Measurements from ENCODE around the gene TMBIM4.

TMBIM4 gene

DNA sequence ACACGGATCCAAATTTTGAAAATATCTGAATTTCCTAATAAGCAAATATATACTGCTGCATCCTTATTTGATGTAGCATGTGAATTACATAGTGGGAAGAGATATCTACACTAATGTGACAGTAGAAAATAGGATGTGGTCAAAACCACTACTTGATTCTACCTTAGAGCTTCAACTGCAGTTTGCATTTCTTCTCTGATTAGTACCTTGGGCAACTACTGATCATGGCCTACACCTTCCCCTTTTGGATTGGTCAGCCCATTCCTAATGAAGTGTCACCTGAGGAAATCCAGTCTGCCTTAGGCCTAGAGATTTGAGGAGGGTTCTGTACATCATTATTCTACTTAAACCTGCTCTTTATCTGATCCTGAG, 49.9 kb downstream of the TMBIM4 start:
- H3K27me3 ChIP-seq (ENCODE audit: control insufficient read depth, insufficient read depth, low read length, poor library complexity, severe bottlenecking), result no peaks in the 10 kb centered on the region
- H3K4me1 ChIP-seq (ENCODE audit: control insufficient read depth, insufficient read depth, low read length), result no peaks in the 10 kb centered on the region
- H3K36me3 ChIP-seq (ENCODE audit: control insufficient read depth, insufficient read depth, low read length), result peaks cover 10% of the 10 kb centered on the region
- no peak overlapping the region for H3K4me3 ChIP-seq (ENCODE audit: insufficient read depth, low read depth, low read length)
- 43 to 91% methylated on average over 1 of the region's 1 CpG for whole genome bisulfite sequencing, 2 experiments
- H3K9me3 ChIP-seq (ENCODE audit: control insufficient read depth, low read length), result no peaks in the 10 kb centered on the region
- H3K27ac ChIP-seq (ENCODE audit: insufficient read depth, low read depth, low read length, poor library complexity, severe bottlenecking), result no peak overlapping the region

DNA sequence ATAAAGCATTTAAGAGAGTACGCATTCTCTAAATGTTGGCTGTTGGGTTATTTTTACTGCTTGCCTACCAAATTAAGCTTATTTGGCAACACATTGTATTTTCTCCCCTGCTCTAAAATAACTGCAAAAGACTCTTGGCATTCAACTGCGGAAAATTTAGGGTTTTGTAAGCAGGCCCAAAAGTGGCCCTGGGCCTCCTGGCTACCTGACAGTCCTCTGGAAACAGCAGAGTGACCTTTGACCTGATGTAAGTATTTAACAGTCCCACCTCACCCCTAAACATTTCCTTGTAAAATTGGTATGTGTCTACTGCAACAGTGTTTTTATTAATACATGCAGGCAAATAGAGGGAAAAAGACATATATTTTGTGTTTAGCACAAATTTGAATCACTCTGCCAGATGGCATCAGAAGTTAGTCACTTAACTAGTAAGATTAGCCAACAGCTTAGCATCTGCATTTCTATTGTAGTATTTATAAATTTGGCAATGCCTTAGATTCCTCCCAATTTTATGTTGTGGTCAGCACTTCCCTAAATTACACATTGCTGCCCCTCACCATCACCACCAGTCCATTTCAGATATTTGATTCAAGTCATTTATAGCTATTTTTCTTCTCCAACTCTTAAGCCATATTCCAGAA, 50.4 kb downstream of the TMBIM4 start:
- no peaks in the 10 kb centered on the region for H3K9me3 ChIP-seq (ENCODE audit: control insufficient read depth, low read length)
- H3K27me3 ChIP-seq (ENCODE audit: control insufficient read depth, insufficient read depth, low read length, poor library complexity, severe bottlenecking), result no peaks in the 10 kb centered on the region
- 95% methylated on average over 1 to 2 of the region's 2 CpGs for WGBS, 2 experiments
- no peak overlapping the region for H3K27ac ChIP-seq (ENCODE audit: insufficient read depth, low read depth, low read length, poor library complexity, severe bottlenecking)
- H3K4me3 ChIP-seq (ENCODE audit: insufficient read depth, low read depth, low read length), result no peak overlapping the region
- no peaks in the 10 kb centered on the region for H3K4me1 ChIP-seq (ENCODE audit: control insufficient read depth, insufficient read depth, low read length)
- peaks cover 5% of the 10 kb centered on the region for H3K36me3 ChIP-seq (ENCODE audit: control insufficient read depth, insufficient read depth, low read length)

DNA sequence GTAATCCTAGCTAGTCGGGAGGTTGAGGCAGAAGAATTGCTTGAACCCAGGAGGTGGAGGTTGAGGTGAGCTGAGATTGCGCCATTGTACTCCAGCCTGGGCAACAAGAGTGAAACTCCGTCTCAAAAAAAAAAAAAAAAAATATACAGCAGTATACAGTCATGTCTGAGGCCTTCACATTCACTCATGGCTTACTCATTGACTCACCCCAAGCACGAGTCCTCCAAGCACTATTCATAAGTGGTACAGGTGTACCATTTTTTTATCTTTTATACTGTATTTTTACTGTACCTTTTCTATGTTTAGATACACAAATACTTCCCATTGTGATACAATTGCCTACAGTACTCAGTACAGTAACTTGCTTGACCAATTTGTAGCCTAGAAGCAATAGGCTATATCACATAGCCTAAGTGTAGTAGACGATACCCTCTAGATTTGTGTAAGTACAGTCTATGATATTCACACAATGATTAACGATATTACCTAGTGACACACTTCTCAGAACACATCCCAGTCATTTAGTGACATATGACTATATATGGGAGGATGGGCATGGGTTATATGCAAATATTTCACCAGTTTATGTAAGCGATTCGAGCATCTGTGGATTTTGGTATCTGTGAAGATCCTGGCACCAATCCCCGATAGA, 51.4 kb downstream of the TMBIM4 start:
- Histone ChIP-seq H3K36me3 (ENCODE audit: control insufficient read depth, insufficient read depth, low read length) (no peaks in the 10 kb centered on the region), H3K27ac (ENCODE audit: insufficient read depth, low read depth, low read length, poor library complexity, severe bottlenecking) (no peak overlapping the region)
- 96 to 98% methylated on average over 7 to 9 of the region's 9 CpGs for WGBS, 2 experiments

DNA sequence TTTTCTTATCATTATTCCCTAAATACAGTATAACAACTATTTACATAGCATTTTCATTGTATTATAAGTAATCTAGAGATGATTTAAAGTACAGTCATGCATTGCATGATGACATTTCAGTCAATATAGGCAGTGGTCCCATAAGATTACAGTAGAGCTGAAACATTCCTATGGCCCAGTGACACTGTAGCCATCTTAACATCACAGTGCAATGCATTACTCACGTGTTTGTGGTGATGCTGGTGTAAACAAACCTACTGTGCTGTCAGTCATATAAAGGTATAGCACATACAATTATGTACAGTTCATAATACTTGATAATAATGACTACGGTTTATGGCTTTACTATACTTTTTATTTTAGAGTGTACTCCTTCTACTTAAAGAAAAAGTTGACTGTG, 52.6 kb downstream of the TMBIM4 start:
- Histone ChIP-seq H3K27me3 (ENCODE audit: control insufficient read depth, insufficient read depth, low read length, poor library complexity, severe bottlenecking) (no peaks in the 10 kb centered on the region), H3K27ac (ENCODE audit: insufficient read depth, low read depth, low read length, poor library complexity, severe bottlenecking) (no peak overlapping the region), H3K36me3 (ENCODE audit: control insufficient read depth, insufficient read depth, low read length) (no peaks in the 10 kb centered on the region), H3K4me3 (ENCODE audit: insufficient read depth, low read depth, low read length) (no peak overlapping the region), H3K4me1 (ENCODE audit: control insufficient read depth, insufficient read depth, low read length) (no peaks in the 10 kb centered on the region), H3K9me3 (ENCODE audit: control insufficient read depth, low read length) (no peaks in the 10 kb centered on the region)
- 100% methylated on average over 1 to 2 of the region's 2 CpGs for WGBS, 2 experiments

More for the DNA sequence above, 51.4 kb downstream of the TMBIM4 start:
- H3K4me1 ChIP-seq (ENCODE audit: control insufficient read depth, insufficient read depth, low read length), result no peaks in the 10 kb centered on the region
- H3K27me3 ChIP-seq (ENCODE audit: control insufficient read depth, insufficient read depth, low read length, poor library complexity, severe bottlenecking), result no peaks in the 10 kb centered on the region
- no peak overlapping the region for H3K4me3 ChIP-seq (ENCODE audit: insufficient read depth, low read depth, low read length)
- H3K9me3 ChIP-seq (ENCODE audit: control insufficient read depth, low read length), result no peaks in the 10 kb centered on the region

DNA sequence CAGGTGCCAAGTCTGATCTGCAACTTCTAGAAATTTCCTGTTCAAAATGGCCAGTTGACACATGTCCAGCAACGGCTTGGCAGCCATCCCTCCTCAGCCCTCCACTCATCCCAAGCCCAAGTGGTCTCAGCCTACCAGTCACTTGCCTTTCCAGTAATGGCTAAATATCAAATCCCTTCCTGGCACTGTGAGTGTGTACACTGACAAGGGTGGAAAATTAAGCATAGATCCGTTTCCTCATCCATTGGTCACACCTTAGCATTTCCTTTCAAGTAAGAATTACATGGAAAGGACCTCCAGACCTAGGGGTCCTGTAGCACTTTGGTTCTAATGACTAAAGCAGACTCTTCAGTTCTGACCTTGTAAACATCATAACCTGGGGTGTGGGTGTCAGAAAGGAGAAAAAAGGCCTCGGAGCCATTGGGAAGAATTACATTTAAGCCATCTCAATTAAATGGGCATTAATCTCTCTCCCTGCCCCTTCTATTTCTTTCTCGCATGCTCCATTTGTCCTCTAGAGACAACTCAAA, 54.7 kb downstream of the TMBIM4 start:
- no peak overlapping the region for H3K4me3 ChIP-seq (ENCODE audit: insufficient read depth, low read depth, low read length)
- H3K27me3 ChIP-seq (ENCODE audit: control insufficient read depth, insufficient read depth, low read length, poor library complexity, severe bottlenecking), result no peaks in the 10 kb centered on the region
- no peaks in the 10 kb centered on the region for H3K4me1 ChIP-seq (ENCODE audit: control insufficient read depth, insufficient read depth, low read length)
- H3K9me3 ChIP-seq (ENCODE audit: control insufficient read depth, low read length), result no peaks in the 10 kb centered on the region
- no peak overlapping the region for H3K27ac ChIP-seq (ENCODE audit: insufficient read depth, low read depth, low read length, poor library complexity, severe bottlenecking)
- 87 to 89% methylated on average over 4 of the region's 4 CpGs for WGBS, 2 experiments
- H3K36me3 ChIP-seq (ENCODE audit: control insufficient read depth, insufficient read depth, low read length), result no peaks in the 10 kb centered on the region

DNA sequence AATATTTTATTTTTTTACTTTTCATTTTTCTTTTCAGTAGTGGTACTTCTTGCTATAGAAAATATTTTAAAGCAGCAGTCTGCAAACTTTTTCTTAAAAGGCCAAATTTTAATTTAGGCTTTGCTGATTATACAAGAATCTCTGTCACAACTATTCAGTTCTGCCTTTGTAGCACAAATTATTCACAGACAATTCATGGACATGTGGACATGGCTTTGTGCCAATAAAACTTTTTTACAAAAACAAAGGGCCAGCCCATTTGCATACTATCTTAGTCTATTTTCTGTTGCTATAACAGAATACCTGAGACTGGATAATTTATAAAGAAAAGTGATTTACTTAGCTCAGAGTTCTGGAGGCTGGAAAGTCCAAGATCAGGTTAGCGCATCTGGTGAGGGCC, 56.3 kb downstream of the TMBIM4 start:
- Histone ChIP-seq H3K27ac (ENCODE audit: insufficient read depth, low read depth, low read length, poor library complexity, severe bottlenecking) (no peak overlapping the region), H3K27me3 (ENCODE audit: control insufficient read depth, insufficient read depth, low read length, poor library complexity, severe bottlenecking) (no peaks in the 10 kb centered on the region), H3K4me3 (ENCODE audit: insufficient read depth, low read depth, low read length) (no peak overlapping the region), H3K9me3 (ENCODE audit: control insufficient read depth, low read length) (no peaks in the 10 kb centered on the region), H3K4me1 (ENCODE audit: control insufficient read depth, insufficient read depth, low read length) (no peaks in the 10 kb centered on the region), H3K36me3 (ENCODE audit: control insufficient read depth, insufficient read depth, low read length) (no peaks in the 10 kb centered on the region)
- WGBS, 2 experiments, result 90 to 97% methylated on average over 1 of the region's 1 CpG

DNA sequence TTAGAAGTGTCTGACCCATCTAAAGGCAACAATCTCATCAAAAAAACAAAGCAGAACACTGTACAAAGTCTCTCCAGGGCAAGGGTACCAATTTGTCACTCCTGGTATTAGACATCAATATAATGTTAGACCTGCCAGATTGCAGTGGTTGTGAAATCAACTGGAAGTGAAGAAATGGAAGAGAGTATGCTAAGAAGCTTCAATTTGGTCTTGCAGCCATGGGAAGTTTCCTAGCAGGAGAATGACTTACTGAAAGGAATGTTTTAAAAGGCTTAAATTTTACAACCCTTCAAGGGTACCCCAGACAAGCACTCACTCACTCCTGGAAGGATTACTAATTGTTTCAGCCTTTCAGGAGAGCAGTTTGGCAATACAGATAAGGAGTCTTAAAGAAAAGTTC, 58.2 kb downstream of the TMBIM4 start:
- Histone ChIP-seq H3K27ac (ENCODE audit: insufficient read depth, low read depth, low read length, poor library complexity, severe bottlenecking) (no peak overlapping the region), H3K36me3 (ENCODE audit: control insufficient read depth, insufficient read depth, low read length) (no peaks in the 10 kb centered on the region), H3K4me1 (ENCODE audit: control insufficient read depth, insufficient read depth, low read length) (no peaks in the 10 kb centered on the region), H3K9me3 (ENCODE audit: control insufficient read depth, low read length) (no peaks in the 10 kb centered on the region), H3K27me3 (ENCODE audit: control insufficient read depth, insufficient read depth, low read length, poor library complexity, severe bottlenecking) (no peaks in the 10 kb centered on the region), H3K4me3 (ENCODE audit: insufficient read depth, low read depth, low read length) (no peak overlapping the region)

DNA sequence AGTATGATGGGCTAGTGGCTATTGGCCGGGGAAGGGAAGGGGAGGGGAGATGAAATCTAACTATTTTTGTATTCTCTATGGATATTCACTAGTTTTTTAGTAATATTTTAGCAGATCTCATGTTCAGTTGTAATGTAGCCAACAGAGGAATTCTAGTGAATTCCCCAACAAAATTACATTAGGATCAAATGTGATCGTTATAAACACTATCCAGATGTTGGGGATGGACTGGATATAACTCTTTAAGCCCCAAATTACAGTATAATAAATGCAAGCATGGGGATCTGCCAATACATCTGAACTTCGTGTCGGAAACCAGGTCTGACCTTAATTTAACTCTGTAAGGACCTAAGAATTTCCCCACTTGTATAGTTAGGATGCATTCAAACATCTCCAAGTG, 60.7 kb downstream of the TMBIM4 start:
- no peaks in the 10 kb centered on the region for H3K36me3 ChIP-seq (ENCODE audit: control insufficient read depth, insufficient read depth, low read length)
- H3K27me3 ChIP-seq (ENCODE audit: control insufficient read depth, insufficient read depth, low read length, poor library complexity, severe bottlenecking), result no peaks in the 10 kb centered on the region
- H3K27ac ChIP-seq (ENCODE audit: insufficient read depth, low read depth, low read length, poor library complexity, severe bottlenecking), result no peak overlapping the region
- WGBS, 2 experiments, result 89 to 92% methylated on average over 3 of the region's 4 CpGs
- H3K4me3 ChIP-seq (ENCODE audit: insufficient read depth, low read depth, low read length), result no peak overlapping the region
- no peaks in the 10 kb centered on the region for H3K4me1 ChIP-seq (ENCODE audit: control insufficient read depth, insufficient read depth, low read length)
- no peaks in the 10 kb centered on the region for H3K9me3 ChIP-seq (ENCODE audit: control insufficient read depth, low read length)

DNA sequence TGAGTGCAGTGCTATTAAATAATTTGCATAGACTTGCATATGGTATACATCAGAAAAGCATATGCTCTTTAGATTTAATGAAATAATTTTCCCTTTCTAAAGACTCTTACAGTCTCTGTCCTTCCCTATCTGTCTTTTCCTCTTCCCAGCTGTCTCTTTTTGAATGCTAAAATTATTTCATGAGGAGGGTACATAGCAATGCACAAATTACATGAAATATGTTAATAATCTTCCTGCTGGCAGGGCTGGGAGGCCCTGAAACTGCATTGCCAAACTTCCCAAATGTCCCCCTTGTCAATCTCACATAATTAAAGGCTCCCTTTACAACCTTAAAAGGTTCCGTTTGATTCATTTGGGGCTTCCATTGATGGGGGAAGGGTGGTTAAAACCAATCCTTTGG, 61.4 kb downstream of the TMBIM4 start:
- 86% methylated on average over 1 of the region's 1 CpG; no CpG with 5 or more reads in 1 of the 2 experiments for WGBS, 2 experiments
- H3K27ac ChIP-seq (ENCODE audit: insufficient read depth, low read depth, low read length, poor library complexity, severe bottlenecking), result no peak overlapping the region
- no peaks in the 10 kb centered on the region for H3K36me3 ChIP-seq (ENCODE audit: control insufficient read depth, insufficient read depth, low read length)
- no peaks in the 10 kb centered on the region for H3K4me1 ChIP-seq (ENCODE audit: control insufficient read depth, insufficient read depth, low read length)
- no peaks in the 10 kb centered on the region for H3K9me3 ChIP-seq (ENCODE audit: control insufficient read depth, low read length)
- H3K4me3 ChIP-seq (ENCODE audit: insufficient read depth, low read depth, low read length), result no peak overlapping the region
- no peaks in the 10 kb centered on the region for H3K27me3 ChIP-seq (ENCODE audit: control insufficient read depth, insufficient read depth, low read length, poor library complexity, severe bottlenecking)

DNA sequence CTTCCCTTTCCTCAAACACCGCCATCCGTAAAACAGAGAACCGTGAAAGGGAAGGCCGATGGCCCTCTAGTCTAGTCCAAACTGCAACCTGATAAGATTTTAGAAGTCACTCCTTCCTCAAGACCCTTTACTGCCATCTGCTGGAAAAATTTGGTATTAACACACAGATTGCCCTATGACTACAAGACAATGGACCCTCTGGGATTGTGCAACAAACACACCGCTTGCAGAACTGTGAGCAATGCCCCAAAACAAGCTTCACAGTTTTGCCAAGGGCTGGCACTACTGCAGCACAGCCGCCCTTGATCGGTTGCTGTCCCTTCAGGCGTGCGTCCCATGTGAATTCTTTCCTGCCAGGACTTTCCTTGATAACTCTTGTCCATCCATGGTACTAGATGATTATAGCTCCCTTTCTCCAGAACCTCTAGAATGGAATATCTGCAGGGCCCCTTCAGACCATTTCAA, 62.3 kb downstream of the TMBIM4 start:
- H3K9me3 ChIP-seq (ENCODE audit: control insufficient read depth, low read length), result no peaks in the 10 kb centered on the region
- H3K27ac ChIP-seq (ENCODE audit: insufficient read depth, low read depth, low read length, poor library complexity, severe bottlenecking), result no peak overlapping the region
- no peaks in the 10 kb centered on the region for H3K4me1 ChIP-seq (ENCODE audit: control insufficient read depth, insufficient read depth, low read length)
- H3K36me3 ChIP-seq (ENCODE audit: control insufficient read depth, insufficient read depth, low read length), result no peaks in the 10 kb centered on the region
- H3K27me3 ChIP-seq (ENCODE audit: control insufficient read depth, insufficient read depth, low read length, poor library complexity, severe bottlenecking), result no peaks in the 10 kb centered on the region
- WGBS, 2 experiments, result 55 to 60% methylated on average over 9 of the region's 9 CpGs
- H3K4me3 ChIP-seq (ENCODE audit: insufficient read depth, low read depth, low read length), result no peak overlapping the region

Measured in ectodermal cell (in vitro differentiated cells).